ENCODE results near the gene LCLAT1.

GRCh38 chr2:30502310-30502709, 55.3 kb downstream of the LCLAT1 start:
- TF ChIP-seq, protein P1, sequence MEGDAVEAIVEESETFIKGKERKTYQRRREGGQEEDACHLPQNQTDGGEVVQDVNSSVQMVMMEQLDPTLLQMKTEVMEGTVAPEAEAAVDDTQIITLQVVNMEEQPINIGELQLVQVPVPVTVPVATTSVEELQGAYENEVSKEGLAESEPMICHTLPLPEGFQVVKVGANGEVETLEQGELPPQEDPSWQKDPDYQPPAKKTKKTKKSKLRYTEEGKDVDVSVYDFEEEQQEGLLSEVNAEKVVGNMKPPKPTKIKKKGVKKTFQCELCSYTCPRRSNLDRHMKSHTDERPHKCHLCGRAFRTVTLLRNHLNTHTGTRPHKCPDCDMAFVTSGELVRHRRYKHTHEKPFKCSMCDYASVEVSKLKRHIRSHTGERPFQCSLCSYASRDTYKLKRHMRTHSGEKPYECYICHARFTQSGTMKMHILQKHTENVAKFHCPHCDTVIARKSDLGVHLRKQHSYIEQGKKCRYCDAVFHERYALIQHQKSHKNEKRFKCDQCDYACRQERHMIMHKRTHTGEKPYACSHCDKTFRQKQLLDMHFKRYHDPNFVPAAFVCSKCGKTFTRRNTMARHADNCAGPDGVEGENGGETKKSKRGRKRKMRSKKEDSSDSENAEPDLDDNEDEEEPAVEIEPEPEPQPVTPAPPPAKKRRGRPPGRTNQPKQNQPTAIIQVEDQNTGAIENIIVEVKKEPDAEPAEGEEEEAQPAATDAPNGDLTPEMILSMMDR (IDR thresholded peaks at IDR 0.05; ENCODE audit: borderline replicate concordance, extremely low read depth, low read length, poor library complexity, severe bottlenecking), result no peak
- no peak for TF ChIP-seq EZH2 (IDR thresholded peaks at IDR 0.05; ENCODE audit: borderline replicate concordance, low read depth, low read length, severe bottlenecking)

All from DND-41 (cell line).